ENCODE data around the gene PEAR1.
"Not testable (repeated sequence)": the region's sequence is repeated elsewhere in the genome, so short reads cannot be mapped to it uniquely, and the experiment has no call there.

PEAR1 gene

DNA sequence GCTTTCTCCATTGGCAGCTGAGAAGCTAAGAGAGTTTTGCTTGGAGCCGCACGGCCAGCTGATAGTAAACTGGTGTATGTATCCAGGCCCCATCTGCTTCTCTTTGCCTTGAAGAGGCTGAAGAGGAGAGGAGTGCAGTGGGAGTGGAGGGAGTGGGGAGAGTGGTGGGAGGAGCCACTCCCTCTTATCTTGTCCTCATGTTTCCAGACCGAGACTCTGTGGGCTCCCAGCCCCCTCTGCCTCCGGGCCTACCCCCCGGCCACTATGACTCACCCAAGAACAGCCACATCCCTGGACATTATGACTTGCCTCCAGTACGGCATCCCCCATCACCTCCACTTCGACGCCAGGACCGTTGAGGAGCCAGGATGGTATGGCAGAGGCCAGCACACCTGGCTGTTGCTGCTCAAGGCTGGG lies 20.9 kb downstream of the PEAR1 start:
- in situ Hi-C loops (cut with MboI; ENCODE audit: low sequenced_read_pairs) = no loop called here

DNA sequence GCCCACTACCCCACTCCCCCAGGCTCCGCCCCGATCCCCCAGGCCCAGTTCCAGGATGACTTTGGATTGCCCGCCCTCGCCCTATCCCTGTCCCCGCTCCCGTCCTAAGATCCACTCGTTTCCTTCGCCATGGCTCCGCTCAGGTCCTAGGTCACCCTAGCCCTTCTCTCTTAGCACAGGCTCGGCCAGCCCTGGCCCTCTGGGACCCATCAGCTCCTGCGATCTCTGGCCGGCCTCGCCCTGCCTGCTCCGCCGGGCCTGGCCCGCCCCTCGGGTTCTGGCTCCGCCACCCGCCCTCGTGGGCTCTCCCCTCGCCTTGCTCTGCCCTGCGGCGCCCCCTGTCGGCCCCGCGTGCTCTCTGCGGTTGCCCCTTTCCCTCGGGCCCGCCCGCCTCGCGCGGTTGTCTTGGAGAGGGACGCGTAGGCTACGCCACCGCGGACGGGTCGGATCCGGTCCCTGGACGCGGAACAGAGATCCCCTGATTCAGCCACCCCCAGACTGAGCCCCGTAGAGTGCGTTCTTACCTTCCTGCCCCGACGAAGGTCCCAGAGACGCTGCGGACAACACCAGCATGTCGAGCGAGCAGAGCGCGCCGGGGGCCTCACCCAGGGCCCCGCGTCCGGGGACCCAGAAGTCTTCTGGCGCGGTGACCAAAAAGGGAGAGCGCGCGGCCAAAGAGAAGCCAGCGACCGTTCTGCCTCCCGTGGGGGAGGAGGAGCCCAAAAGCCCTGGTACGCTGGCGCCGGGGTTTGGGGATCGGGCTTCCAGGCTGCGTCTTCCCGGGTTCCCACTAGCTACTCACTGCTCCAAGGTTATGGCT lies 26.9 kb downstream of the PEAR1 start, which contains the start of gene LRRC71:
TSS of gene LRRC71 (plus strand) at position 400 of the 820 bp plus-strand sequence. CDS start at position 572, 172 bp downstream.
- in situ Hi-C loops (cut with MboI; ENCODE audit: low sequenced_read_pairs) = no loop called here

- in situ Hi-C loops (cut with MboI; ENCODE audit: low sequenced_read_pairs) = no loop called here
Measured at GRCh38 chr1:156921053-156921529, 27.6 kb downstream of the PEAR1 start.

DNA sequence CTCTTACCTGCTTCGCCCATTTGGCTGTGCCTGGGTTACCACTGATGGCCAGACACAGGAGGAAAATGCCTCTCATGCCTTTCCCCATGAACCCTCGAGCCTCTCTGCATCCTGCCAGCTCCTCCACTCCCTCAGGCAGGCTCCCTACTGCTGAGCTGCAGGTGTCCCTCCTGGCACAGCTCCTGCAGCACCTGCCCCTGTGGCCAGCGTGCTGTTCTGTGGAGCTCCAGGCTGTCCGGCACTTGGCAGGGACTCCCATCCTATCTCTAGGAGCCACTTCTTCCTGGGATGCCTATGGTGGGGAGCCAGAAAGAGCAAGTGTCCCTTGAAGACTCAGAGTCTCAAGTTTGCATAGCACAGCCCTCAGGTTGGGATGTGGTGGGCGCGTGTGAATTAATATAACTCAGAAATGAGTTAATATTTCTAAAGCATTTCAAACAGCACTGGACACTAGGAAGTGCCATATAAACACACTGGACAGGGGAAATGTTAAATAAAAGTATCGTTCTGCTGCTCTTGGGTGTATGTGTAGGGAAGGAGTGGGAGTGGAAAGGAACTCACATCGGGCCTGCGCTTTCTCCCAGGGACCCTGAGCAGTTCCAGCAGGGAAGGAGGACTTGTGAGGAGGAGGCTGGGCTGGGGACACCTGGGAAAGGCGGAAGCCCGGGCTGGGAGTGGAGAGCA lies 29.6 kb downstream of the PEAR1 start:
- in situ Hi-C loops (cut with MboI; ENCODE audit: low sequenced_read_pairs) = no loop called here

DNA sequence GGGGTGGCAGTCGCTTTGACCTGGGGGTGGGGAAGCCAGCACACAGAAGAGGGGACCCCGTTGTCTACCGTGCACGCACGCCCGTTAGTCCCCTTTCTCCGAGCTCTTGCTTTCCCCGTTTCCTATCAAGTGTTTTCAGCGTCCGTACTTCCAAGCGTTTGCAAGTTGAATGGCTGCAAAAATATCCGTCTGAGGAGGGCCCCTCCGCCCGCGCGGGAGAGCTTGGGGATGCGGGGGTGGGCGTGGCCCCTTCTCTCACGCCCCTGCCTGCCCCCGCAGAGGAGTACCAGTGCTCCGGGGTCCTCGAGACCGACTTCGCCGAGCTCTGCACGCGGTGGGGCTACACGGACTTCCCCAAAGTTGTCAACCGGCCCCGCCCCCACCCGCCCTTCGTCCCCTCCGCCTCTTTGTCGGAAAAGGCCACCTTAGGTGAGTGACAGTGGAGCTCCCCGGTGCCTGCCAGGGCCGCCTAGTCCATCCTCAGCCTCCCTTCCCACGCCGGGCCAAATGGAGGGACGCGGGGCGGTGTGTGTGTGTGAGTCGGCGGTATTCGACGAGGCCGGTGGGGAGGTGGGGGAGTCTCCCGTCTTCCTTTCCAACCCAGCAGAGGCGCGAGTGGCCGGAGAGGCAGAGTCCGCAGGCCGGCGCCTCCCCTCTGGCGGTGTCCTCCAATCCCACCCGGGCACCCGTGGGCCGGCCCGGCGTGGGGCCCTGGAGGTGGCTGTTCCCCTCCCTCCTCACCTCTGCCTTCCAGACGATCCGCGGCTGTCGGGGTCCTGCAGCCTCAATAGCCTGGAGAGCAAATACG lies 30.4 kb downstream of the PEAR1 start:
- in situ Hi-C loops (cut with MboI; ENCODE audit: low sequenced_read_pairs) = no loop called here

DNA sequence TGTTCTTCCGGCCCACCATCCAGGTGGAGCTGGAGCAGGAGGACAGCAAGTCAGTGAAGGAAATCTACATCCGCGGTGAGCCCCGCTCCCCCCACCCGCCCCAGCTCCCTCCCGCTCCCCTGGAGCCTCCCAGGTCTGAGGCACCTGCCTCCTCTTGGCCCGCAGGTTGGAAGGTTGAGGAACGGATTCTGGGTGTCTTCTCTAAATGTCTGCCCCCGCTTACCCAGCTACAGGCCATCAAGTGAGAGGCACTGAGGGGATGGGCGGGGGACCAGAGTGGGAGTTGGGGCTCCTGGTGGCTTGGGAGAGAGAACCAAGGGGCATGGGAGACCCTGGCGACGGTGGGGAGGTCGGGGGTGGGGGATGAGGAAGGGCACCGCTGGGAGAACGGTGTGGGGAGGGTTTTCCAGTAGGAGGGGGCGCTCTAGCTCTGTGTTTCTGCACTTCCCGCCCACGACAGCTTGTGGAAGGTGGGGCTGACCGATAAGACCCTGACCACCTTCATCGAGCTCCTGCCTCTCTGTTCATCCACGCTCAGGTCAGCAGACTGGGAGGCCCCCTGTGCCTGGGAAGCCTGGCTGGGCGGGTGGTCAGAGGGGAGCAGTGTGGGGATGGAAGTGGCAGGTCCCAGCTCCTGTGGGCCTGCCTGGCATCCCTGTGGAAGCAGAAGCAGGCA lies 31.1 kb downstream of the PEAR1 start:
- in situ Hi-C loops (cut with MboI; ENCODE audit: low sequenced_read_pairs) = no loop called here

DNA sequence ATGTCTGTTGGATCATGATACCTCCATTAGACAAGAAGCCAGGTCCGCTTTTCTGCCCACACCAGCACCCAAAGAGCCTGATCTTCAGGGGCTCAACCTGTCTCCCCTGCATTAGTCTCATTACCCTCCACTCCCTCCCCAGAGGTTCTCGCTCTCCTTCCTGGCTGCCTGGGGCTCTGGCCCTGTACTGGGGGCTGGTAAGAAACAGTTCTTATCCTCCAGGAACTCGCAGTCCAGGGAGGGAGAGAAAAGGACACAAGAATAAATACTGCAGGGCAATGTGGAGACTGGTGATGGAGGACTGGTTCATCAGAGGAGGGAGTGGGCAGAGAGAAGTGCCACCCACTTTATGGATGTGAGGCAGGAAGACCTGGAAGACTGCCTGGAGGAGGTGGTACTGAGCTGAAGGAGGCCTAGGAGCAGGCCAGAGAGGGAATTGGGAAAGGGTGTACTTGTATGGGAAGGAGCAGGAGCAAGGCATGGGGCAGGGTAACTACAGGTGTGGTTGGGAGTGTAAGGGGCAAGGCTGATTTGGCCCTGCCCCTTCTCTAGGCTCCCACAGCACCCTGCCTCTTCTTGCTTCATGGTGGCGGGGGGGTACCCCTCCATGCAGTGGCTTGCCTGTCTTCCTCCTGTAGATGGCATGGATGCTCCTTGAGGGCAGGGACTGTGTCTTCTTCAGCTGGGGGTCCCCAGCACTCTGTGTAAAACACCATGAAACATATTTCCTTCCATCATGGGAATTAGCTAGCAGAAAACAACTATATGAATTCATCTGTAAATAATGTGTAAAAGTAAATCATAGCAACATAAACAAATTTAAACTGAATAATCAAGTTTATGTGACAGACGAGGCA lies 31.9 kb downstream of the PEAR1 start:
- in situ Hi-C loops (cut with MboI; ENCODE audit: low sequenced_read_pairs) = no loop called here

- in situ Hi-C loops (cut with MboI; ENCODE audit: low sequenced_read_pairs) = no loop called here
Measured at GRCh38 chr1:156926175-156926574, 32.7 kb downstream of the PEAR1 start.

- in situ Hi-C loops (cut with MboI; ENCODE audit: low sequenced_read_pairs) = not testable (repeated sequence)
Measured at GRCh38 chr1:156926695-156927094, 33.2 kb downstream of the PEAR1 start.

DNA sequence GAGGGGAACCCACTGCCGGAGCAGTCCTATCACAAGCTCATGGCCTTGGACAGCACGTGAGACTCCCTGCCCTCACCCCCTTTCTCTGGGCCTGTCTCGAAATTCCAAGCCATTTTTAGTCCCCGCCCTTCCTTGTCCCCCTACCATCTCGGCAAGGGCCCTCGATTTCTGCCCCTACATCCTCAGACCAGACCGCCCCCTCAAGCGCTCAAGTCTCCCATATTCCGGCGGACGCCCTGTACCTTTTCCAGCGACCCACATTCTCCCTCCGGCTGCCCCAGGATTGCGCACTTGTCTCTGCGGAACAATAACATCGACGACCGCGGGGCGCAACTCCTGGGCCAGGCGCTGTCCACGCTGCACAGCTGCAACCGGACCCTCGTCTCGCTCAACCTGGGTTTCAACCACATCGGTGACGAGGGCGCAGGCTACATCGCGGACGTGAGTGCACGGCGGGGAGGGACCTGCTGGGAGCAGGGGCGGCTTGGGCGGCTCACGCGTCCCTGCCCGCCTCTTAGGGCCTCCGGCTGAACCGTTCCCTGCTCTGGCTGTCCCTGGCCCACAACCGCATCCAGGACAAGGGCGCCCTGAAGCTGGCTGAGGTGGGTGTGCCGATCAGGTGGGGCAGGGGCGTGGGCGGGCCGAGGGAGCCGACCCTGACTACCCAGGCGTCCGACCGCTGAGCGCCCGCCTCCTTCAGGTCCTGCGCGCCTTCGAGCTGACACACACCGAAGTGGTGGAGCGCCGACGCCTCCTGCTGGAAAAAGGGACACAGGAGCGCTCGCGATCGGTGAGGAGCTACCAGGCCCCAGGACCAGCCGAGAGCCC lies 33.9 kb downstream of the PEAR1 start:
- in situ Hi-C loops (cut with MboI; ENCODE audit: low sequenced_read_pairs) = no loop called here

DNA sequence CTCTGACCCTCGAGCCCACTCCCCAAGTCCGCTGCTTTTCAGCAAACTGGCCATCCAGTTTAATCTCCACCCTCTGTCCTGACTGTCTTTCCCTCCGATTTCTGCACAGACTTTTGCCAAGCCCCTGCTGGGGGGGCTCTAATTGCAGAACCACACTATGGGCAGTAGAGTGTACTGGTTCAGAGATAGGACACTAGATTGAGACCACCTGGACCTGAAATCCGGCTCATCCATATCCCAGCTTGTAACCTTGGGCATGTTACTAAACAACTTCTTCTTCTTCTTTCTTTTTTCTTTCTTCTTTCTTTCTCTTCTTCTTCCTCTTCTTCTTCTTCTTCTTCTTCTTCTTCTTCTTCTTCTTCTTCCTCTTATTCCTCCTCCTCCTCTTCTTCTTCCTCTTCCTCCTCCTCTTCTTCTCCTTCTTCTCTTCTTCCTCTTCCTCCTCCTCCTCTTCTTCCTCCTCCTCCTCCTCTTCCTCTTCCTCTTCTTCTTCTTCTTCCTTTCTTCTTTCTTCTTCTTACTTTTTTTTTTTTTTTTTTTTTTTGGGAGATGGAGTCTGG lies 34.6 kb downstream of the PEAR1 start:
- in situ Hi-C loops (cut with MboI; ENCODE audit: low sequenced_read_pairs) = no loop called here

- in situ Hi-C loops (cut with MboI; ENCODE audit: low sequenced_read_pairs) = no loop called here
Measured at GRCh38 chr1:156929596-156930238, 36.2 kb downstream of the PEAR1 start.

DNA sequence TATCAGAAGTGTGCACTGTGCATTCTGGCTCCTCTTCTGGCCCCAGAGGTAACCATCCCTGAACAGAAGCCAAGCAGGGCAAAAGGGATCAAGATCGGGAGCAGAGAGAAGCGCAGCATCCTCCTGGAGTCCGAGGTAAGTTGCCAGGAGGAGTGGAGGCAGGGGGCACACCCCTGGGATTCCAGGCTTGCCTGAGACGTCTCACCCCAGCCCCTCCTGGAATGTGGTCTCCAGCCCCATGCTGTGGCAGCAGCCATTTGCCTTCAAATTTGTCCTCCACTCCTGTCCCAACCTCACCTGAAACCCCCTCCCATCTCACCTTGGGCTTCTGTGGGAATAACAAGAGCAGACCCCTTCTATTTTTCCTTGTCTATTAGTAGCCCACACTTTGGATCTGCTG lies 37.0 kb downstream of the PEAR1 start:
- in situ Hi-C loops (cut with MboI; ENCODE audit: low sequenced_read_pairs) = no loop called here

DNA sequence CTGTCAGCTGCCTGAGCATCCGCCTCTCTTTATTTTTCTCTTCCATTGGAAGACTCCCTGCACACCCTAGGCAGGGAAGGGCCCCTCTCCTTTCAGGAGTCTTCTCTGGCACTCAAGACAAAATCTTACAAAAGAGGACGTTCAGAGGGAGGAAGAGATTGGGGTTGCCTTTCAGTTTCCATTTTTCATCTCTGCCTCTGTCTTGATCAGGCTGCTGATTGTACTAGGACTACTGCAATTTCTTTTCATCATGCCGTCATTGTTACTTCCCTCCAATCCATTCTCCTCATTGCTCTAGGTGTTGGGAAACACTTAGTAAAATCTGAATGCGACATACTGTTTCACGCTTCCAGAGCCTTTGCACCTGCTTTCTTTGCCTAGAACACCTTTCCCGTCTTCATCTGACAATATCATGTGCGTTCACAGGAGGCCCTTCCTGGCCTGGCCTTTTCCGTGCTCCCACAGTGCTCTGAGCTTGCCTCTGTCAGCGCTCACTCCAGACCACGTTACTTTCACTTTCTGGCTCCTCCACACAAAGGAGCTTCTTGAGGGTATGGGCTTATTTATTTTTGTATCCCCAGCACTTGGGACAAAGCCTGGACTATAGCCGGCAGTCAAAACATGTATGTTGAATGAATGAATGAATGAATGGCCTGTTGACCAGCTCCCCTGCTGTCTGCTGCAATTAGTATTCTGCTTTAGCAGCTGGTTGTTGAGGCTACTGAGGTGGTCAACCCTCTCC lies 37.9 kb downstream of the PEAR1 start:
- in situ Hi-C loops (cut with MboI; ENCODE audit: low sequenced_read_pairs) = no loop called here

GRCh38 chr1:156931974-156932710 lies 38.6 kb downstream of the PEAR1 start:
- in situ Hi-C loops (cut with MboI; ENCODE audit: low sequenced_read_pairs) = no loop called here

DNA sequence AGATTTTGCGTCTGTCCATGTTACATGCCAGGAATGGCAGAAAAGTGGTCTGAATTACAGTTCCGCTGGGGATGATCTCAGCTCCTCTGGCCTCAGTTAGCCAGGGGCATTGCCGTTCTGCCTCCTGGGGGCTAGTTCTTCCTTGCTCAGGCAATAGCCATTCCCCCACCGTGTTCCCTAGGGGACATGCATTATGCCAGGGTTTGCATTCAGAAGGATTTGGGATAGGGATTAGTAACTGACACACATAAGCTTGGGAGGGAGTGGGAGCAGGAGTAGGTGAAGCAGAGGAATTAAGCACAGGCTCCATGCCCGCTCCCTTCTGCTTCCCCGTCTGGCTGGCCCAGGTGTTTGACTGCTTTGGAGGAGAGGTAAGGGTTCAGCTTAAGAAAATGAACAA lies 39.6 kb downstream of the PEAR1 start:
- in situ Hi-C loops (cut with MboI; ENCODE audit: low sequenced_read_pairs) = no loop called here
